MM.1S (cell line): ENCODE measurements around the gene PCDHA1.
"Not testable (repeated sequence)": the region's sequence is repeated elsewhere in the genome, so short reads cannot be mapped to it uniquely, and the experiment has no call there.

Experiments used
- CTCF ChIP-seq: fragments of 300-600 bp; sonication (generic); IDR thresholded peaks from 2 replicates; pipeline ENCODE4 v1.5.1; 2016; ENCODE audit warnings: antibody characterized with exemption, low read length, mixed read lengths
- EZH2 ChIP-seq: fragments of 300-600 bp; sonication (generic); optimal IDR thresholded peaks from 2 replicates; pipeline ENCODE3; 2017; ENCODE audit warnings: low read depth, mild to moderate bottlenecking, antibody characterized with exemption, low read length, mixed read lengths
- EZH2phosphoT487 ChIP-seq: fragments of 300-600 bp; sonication (generic); IDR thresholded peaks from 2 replicates; pipeline ENCODE4 v1.6.1; 2018; ENCODE audit warnings: antibody characterized with exemption, low read length

DNA sequence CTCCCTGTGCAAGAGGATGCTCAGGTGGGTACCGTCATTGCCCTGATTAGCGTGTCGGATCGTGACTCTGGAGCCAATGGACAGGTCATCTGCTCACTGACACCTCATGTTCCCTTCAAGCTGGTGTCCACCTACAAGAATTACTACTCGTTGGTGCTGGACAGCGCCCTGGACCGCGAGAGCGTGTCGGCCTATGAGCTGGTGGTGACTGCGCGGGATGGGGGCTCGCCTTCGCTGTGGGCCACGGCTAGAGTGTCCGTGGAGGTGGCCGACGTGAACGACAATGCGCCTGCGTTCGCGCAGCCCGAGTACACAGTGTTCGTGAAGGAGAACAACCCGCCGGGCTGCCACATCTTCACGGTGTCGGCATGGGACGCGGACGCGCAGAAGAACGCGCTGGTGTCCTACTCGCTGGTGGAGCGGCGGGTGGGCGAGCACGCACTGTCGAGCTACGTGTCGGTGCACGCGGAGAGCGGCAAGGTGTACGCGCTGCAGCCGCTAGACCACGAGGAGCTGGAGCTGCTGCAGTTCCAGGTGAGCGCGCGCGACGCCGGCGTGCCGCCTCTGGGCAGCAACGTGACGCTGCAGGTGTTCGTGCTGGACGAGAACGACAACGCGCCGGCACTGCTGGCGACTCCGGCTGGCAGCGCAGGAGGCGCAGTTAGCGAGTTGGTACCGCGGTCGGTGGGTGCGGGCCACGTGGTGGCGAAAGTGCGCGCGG is 90.8 kb downstream of the PCDHA1 start:
- TF ChIP-seq CTCF, EZH2, EZH2phosphoT487: not testable (repeated sequence)
